K562 (cell line): Measurements from ENCODE around the gene SMNDC1. TPM values are rescaled to one million over a fixed set of nuclear protein-coding genes. Genes with fewer than 3 reads are reported as not detected.

Experiments
- ATAC-seq: fragments of 200-7000 bp; cut with Tn5 transposase; 3 replicates; pipeline ENCODE4 v1.9.1; 2020; ENCODE audit warnings: moderate library complexity
- BruUV-seq: library from RNA; stranded (reverse); fragments of 400-500 nt; replicated peaks from 2 replicates; lab custom pipeline; 2021; lab: Mats Ljungman, UMichigan
- CTCF ChIA-PET: fragments of 300-600 bp; formaldehyde crosslinking; extraction: SDS; loops from one replicate; lab custom pipeline; 2021; ENCODE audit warnings: low intra/inter-chr PET ratio; lab: Yijun Ruan, JAX
- POLR2A ChIA-PET: fragments of 300-600, 350-650 bp; sonication (Branson Sonifier 250); formaldehyde crosslinking; extraction: SDS; loops from one replicate; lab custom pipeline; 2021; ENCODE audit warnings: antibody characterized with exemption, inconsistent platforms; lab: Yijun Ruan, JAX
- DNase-seq, 4 experiments: peaks; one replicate each; pipeline versions ENCODE4 v3.0.0 to v3.0.0-alpha.2; 2011 to 2018; ENCODE audit warnings: low spot score in 3 of 4, mixed read lengths in 3 of 4; ENCODE audit errors: extremely low read depth in 1 of 4
- FAIRE-seq: peaks from 2 replicates; lab custom pipeline; 2011; peaks lifted over from hg19 to GRCh38; lab: Jason Lieb, UNC
- H2AFZ ChIP-seq: 2 replicates; pipeline ENCODE4 v1.6.0; 2011; ENCODE audit warnings: low read depth, low read length, control low read depth, inconsistent platforms
- H3K27ac ChIP-seq: fragments of 200-600 bp; 3 replicates; pipeline ENCODE4 v1.8.0; 2011; ENCODE audit warnings: low read depth, mild to moderate bottlenecking, control low read depth, inconsistent platforms, low read length, moderate library complexity, mixed read lengths; ENCODE audit errors: extremely low read depth
- H3K27me3 ChIP-seq, 2 experiments: fragments of 300-600 bp in 1 of 2; 2 replicates in 1 of 2; 3 replicates in 1 of 2; pipeline versions ENCODE4 v1.6.0 to v1.8.0; 2011; ENCODE audit warnings: inconsistent platforms in 2 of 2, low read length in 2 of 2, mild to moderate bottlenecking in 1 of 2, mixed read lengths in 1 of 2, moderate library complexity in 1 of 2; ENCODE audit not compliant: control insufficient read depth in 2 of 2, insufficient read depth in 2 of 2
- H3K36me3 ChIP-seq: fragments of 300-600 bp; 3 replicates; pipeline ENCODE4 v1.8.0; 2011; ENCODE audit warnings: mild to moderate bottlenecking, low read length, inconsistent platforms; ENCODE audit not compliant: control insufficient read depth, insufficient read depth
- H3K4me1 ChIP-seq, 2 experiments: fragments of 200-600 bp in 1 of 2; replicated peaks in 1 of 2; 2 replicates in 1 of 2; 3 replicates in 1 of 2; pipeline versions ENCODE4 v1.5.1 to v1.8.0; 2011; ENCODE audit warnings: inconsistent platforms in 2 of 2, low read length in 2 of 2, mild to moderate bottlenecking in 1 of 2, mixed read lengths in 1 of 2, moderate library complexity in 1 of 2; ENCODE audit not compliant: control insufficient read depth in 2 of 2, insufficient read depth in 2 of 2
- H3K4me2 ChIP-seq: 2 replicates; pipeline ENCODE4 v1.6.1; 2011; ENCODE audit warnings: low read length, control low read depth, inconsistent platforms, mixed read lengths; ENCODE audit not compliant: insufficient read depth
- H3K4me3 ChIP-seq: fragments of 200-600 bp; sonication (generic), shearing (Covaris generic); 2 replicates; pipeline ENCODE4 v1.5.1; 2016; ENCODE audit warnings: control low read depth, inconsistent platforms
- H3K79me2 ChIP-seq: fragments of 200-600 bp; 3 replicates; pipeline ENCODE4 v1.8.0; 2011; ENCODE audit warnings: low read length, inconsistent platforms; ENCODE audit not compliant: control insufficient read depth, insufficient read depth
- H3K9ac ChIP-seq, 2 experiments: 2 replicates each; pipeline versions ENCODE4 v1.6.0 to v1.6.1; 2011; ENCODE audit warnings: low read depth in 2 of 2, low read length in 2 of 2, control low read depth in 1 of 2, inconsistent platforms in 1 of 2, mild to moderate bottlenecking in 1 of 2, mixed read lengths in 1 of 2; ENCODE audit not compliant: insufficient read depth in 1 of 2
- H3K9me1 ChIP-seq: one replicate; pipeline ENCODE4 v1.6.0; 2011; ENCODE audit warnings: inconsistent platforms, mild to moderate bottlenecking, low read length, moderate library complexity; ENCODE audit not compliant: control insufficient read depth, insufficient read depth
- H3K9me3 ChIP-seq: replicated peaks from 2 replicates; pipeline ENCODE4 v1.5.1; 2011; ENCODE audit warnings: low read depth, low read length, inconsistent platforms; ENCODE audit not compliant: control insufficient read depth, insufficient read depth
- H4K20me1 ChIP-seq: replicated peaks from 2 replicates; pipeline ENCODE4 v1.6.1; 2011; ENCODE audit warnings: low read length, inconsistent platforms, mixed read lengths; ENCODE audit not compliant: control insufficient read depth, insufficient read depth
- ASH1L ChIP-seq: fragments of 450-650 bp; IDR thresholded peaks from 2 replicates; pipeline ENCODE4 v1.6.1; 2018; ENCODE audit warnings: borderline replicate concordance, mild to moderate bottlenecking, low read depth; ENCODE audit not compliant: partially characterized antibody
- BHLHE40 ChIP-seq: IDR thresholded peaks from 2 replicates; pipeline ENCODE4 v1.6.1; 2011; ENCODE audit warnings: low read length, improper control_type of control experiment
- CBFA2T2 ChIP-seq: fragments of 450-650 bp; conservative IDR thresholded peaks from 2 replicates; pipeline ENCODE4 v1.6.1; 2017; ENCODE audit warnings: mild to moderate bottlenecking
- FOXO4 ChIP-seq: fragments of 450-650 bp; formaldehyde crosslinking; IDR thresholded peaks from 2 replicates; pipeline ENCODE4 v1.4.0; 2020; ENCODE audit warnings: mild to moderate bottlenecking, moderate library complexity
- HMBOX1 ChIP-seq: sonication (generic); IDR thresholded peaks from 2 replicates; pipeline ENCODE4 v1.6.1; 2016
- ID3 ChIP-seq, 2 experiments: fragments of 250-450 bp in 1 of 2; fragments of 450-650 bp in 1 of 2; sonication (Bioruptor Pico) in 1 of 2; IDR thresholded peaks; 2 replicates each; pipeline versions ENCODE4 v1.6.1 to v1.8.0; 2016 to 2021; ENCODE audit warnings: mild to moderate bottlenecking in 2 of 2, moderate library complexity in 2 of 2, missing compliant biosample characterization in 1 of 2, missing genetic modification characterization in 1 of 2
- RBM15 ChIP-seq: fragments of 200-400 bp; formaldehyde crosslinking; IDR thresholded peaks from 2 replicates; pipeline ENCODE4 v1.6.1; 2018; ENCODE audit warnings: mild to moderate bottlenecking, low read length, moderate library complexity; ENCODE audit not compliant: insufficient read depth
- SRSF1 ChIP-seq: fragments of 200-400 bp; formaldehyde crosslinking; IDR thresholded peaks from 2 replicates; pipeline ENCODE4 v1.6.1; 2017; ENCODE audit warnings: mild to moderate bottlenecking, low read depth, low read length, moderate library complexity
- SRSF7 ChIP-seq: fragments of 200-400 bp; formaldehyde crosslinking; optimal IDR thresholded peaks from 2 replicates; pipeline ENCODE3; 2017; ENCODE audit warnings: mild to moderate bottlenecking, low read depth, low read length
- TEAD4 ChIP-seq, 2 experiments: sonication (generic) in 1 of 2; formaldehyde crosslinking in 1 of 2; IDR thresholded peaks; 2 replicates each; pipeline versions ENCODE4 v1.6.1 to v1.8.0; 2012 to 2022; ENCODE audit warnings: borderline replicate concordance in 1 of 2, inconsistent platforms in 1 of 2, low read length in 1 of 2, mild to moderate bottlenecking in 1 of 2, missing genetic modification reagents in 1 of 2
- WGBS: fragments of 100-300 bp; shearing (Covaris generic); methylation state at CpG from one replicate; pipeline ENCODE4 v1.1.6; 2016; ENCODE audit warnings: low coverage, mixed read lengths; ENCODE audit not compliant: insufficient coverage; ENCODE audit errors: missing lambda C conversion rate; 5-methylcytosine and 5-hydroxymethylcytosine counted together
- in situ Hi-C: fragments of 300-500 bp; cut with MboI; formaldehyde crosslinking; loops from 4 replicates; pipeline ENCODE4 v1.15.0; 2018; ENCODE audit warnings: inconsistent platforms, mixed read lengths
- intact Hi-C: fragments of 100-400 bp; cut with micrococcal nuclease; formaldehyde crosslinking; loops from 2 replicates; pipeline ENCODE4 v1.14.2; 2022
- polyA plus RNA-seq, 8 experiments: library from polyadenylated mRNA; depleted of rRNA in 4 of 8; stranded (reverse) in 5 of 8; unstranded in 3 of 8; fragments of >200 nt; fragmentation: Nextera tagmentation in 2 of 8; fragmentation: Illumina TruSeq in 1 of 8; extraction: Ambion mirVana in 2 of 8; extraction: Trizol in 1 of 8; gene quantifications; 2 replicates each; pipeline versions ENCODE4 v1.2.1 to v1.2.3, GENCODE V29; 2011 to 2014; ENCODE audit warnings: inconsistent platforms in 1 of 8, missing spikeins in 1 of 8
- total RNA-seq, 7 experiments: library from RNA; depleted of rRNA in 6 of 7; stranded (reverse); fragments of >200 nt in 6 of 7; fragmentation: Illumina TruSeq in 2 of 7; extraction: Trizol in 2 of 7; gene quantifications; 2 replicates each; pipeline versions ENCODE4 v1.2.1 to v1.2.3, GENCODE V29; 2011 to 2021; ENCODE audit warnings: low replicate concordance in 1 of 7

SMNDC1 gene
- total and polyA plus RNA-seq, 9 of the 15 experiments (the other 6 are each of a cell fraction or from before 2014, with no cell fraction given), result 6.8 to 35.8 (median 12.3) TPM

- intact Hi-C loops, result loop anchor here (5.0 kb wide), 2 partner anchors 34 to 49 kb away; no protein-coding TSS in a partner anchor
These were observed 28.1 kb downstream of the SMNDC1 start for GRCh38 chr10:110276603-110277002.

GRCh38 chr10:110275128-110275729, 29.5 kb downstream of the SMNDC1 start:
- WGBS, result 0% methylated on average over 2 of the region's 2 CpGs
- FAIRE-seq, result no peak
- H3K79me2 ChIP-seq, result no peaks in the 10 kb centered on the region; the same call in 2 of the 3 replicates
- H3K27me3 ChIP-seq, result no peaks in the 10 kb centered on the region
- H3K9me3 ChIP-seq, result no peaks in the 10 kb centered on the region
- H3K9me1 ChIP-seq, result no peaks in the 10 kb centered on the region
- H4K20me1 ChIP-seq, result 0 out of 2 replicates have a peak, but pooled peaks cover 3% of the 10 kb centered on the region
- no TSS peak for BruUV-seq
- H3K4me2 ChIP-seq, result no peak overlapping the region
- H3K4me1 ChIP-seq, result peaks cover 0 to 13% of the 10 kb centered on the region in 2 experiments; a peak in 3 of 5 replicates
- in situ Hi-C loops, result no loop called here
- no peak overlapping the region for H2AFZ ChIP-seq
- no peak overlapping the region for H3K27ac ChIP-seq
- ChIA-PET POLR2A (interaction anchor here (0.6 to 1.6 kb wide), 6 partner anchors 15 to 50 kb away, joined by 3 to 4 read pairs (median 3); partner anchors contain the start of gene SMNDC1), CTCF (interaction anchor here (1.0 kb wide), 1 partner anchor 138 kb away, joined by 4 read pairs; no protein-coding TSS in a partner anchor)
- H3K9ac ChIP-seq, result no peak overlapping the region
- intact Hi-C loops, result loop anchor here (5.0 kb wide), 2 partner anchors 33 to 48 kb away; no protein-coding TSS in a partner anchor
- DNase-seq, result peak in 2 of 4 experiments; percentile 14 to 39
- peaks cover 4% of the 10 kb centered on the region; the same call in 2 of the 3 replicates for H3K36me3 ChIP-seq
- ATAC-seq, result peak; percentile 68
- no peak overlapping the region for H3K4me3 ChIP-seq
- TF ChIP-seq ID3 (CRISPR knock-in tag; IDR thresholded peaks at IDR 0.05), result no peak
- TF ChIP-seq ID3 (tag; IDR thresholded peaks at IDR 0.05), result no peak
- TF ChIP-seq CBFA2T2, result peak; percentile 17; the same call in 1 of the 2 replicates
- TF ChIP-seq TEAD4 (IDR thresholded peaks at IDR 0.05; ENCODE audit: low read length), result 0 out of 2 replicates have a peak, but pooled peaks have one; percentile 21
- no peak for TF ChIP-seq TEAD4 (CRISPR knock-in tag; IDR thresholded peaks at IDR 0.05; ENCODE audit: borderline replicate concordance)
- no peak for TF ChIP-seq FOXO4 (CRISPR knock-in tag)
- TF ChIP-seq RBM15, result no peak
- peak; percentile 38; the same call in 1 of the 2 replicates for TF ChIP-seq HMBOX1
- TF ChIP-seq SRSF7, result no peak
- no peak for TF ChIP-seq SRSF1
- no peak for TF ChIP-seq ASH1L

More at GRCh38 chr10:110276603-110277002, 28.1 kb downstream of the SMNDC1 start:
- Histone ChIP-seq H4K20me1 (0 out of 2 replicates have a peak, but pooled peaks cover 3% of the 10 kb centered on the region), H3K9ac (no peak overlapping the region), H3K4me2 (no peak overlapping the region), H3K9me3 (no peaks in the 10 kb centered on the region), H3K79me2 (no peaks in the 10 kb centered on the region; the same call in 2 of the 3 replicates), H2AFZ (no peak overlapping the region), H3K4me3 (no peak overlapping the region), H3K36me3 (peaks cover 11% of the 10 kb centered on the region; the same call in 2 of the 3 replicates), H3K27me3 (no peaks in the 10 kb centered on the region), H3K27ac (no peak overlapping the region), H3K4me1 (peaks cover 0 to 13% of the 10 kb centered on the region in 2 experiments; a peak in 3 of 5 replicates), H3K9me1 (no peaks in the 10 kb centered on the region)
- ATAC-seq, result no peak
- POLR2A ChIA-PET, result no interaction called here
- 72% methylated on average over 5 of the region's 5 CpGs for WGBS
- in situ Hi-C loops, result no loop called here
- DNase-seq, result no peak
- CTCF ChIA-PET, result no interaction called here
- no TSS peak for BruUV-seq
- no peak for TF ChIP-seq BHLHE40
- FAIRE-seq, result no peak
